HCEC 1CT (cell line): Measurements from ENCODE around the gene HS1BP3.
A peak's percentile ranks its signal among the peaks of the same experiment; 100 is the strongest.

Source experiments
- DNase-seq: peaks from one replicate; pipeline ENCODE4 v3.0.0-alpha.2; 2017

Gene HS1BP3

GRCh38 chr2:20643060-20643459, 7.8 kb downstream of the HS1BP3 start:
- no peak for DNase-seq

- peak; percentile 58 for DNase-seq
Observed at GRCh38 chr2:20642055-20642971, 8.6 kb downstream of the HS1BP3 start.

GRCh38 chr2:20641123-20641985, 9.5 kb downstream of the HS1BP3 start:
- DNase-seq = no peak

GRCh38 chr2:20640411-20641122, 10.3 kb downstream of the HS1BP3 start:
- DNase-seq = no peak

GRCh38 chr2:20638646-20639430, 12.1 kb downstream of the HS1BP3 start:
- no peak for DNase-seq

GRCh38 chr2:20638014-20638413, 12.9 kb downstream of the HS1BP3 start:
- DNase-seq = no peak

GRCh38 chr2:20637147-20637546, 13.8 kb downstream of the HS1BP3 start:
- DNase-seq = no peak

- DNase-seq = peak; percentile 67
Observed at GRCh38 chr2:20635675-20636584, 15.0 kb downstream of the HS1BP3 start.

GRCh38 chr2:20635113-20635510, 15.8 kb downstream of the HS1BP3 start:
- no peak for DNase-seq

GRCh38 chr2:20634507-20635112, 16.3 kb downstream of the HS1BP3 start:
- peak; percentile 51 for DNase-seq

GRCh38 chr2:20633794-20634506, 16.9 kb downstream of the HS1BP3 start:
- DNase-seq = no peak

- no peak for DNase-seq
Observed at GRCh38 chr2:20633001-20633400, 17.9 kb downstream of the HS1BP3 start.

GRCh38 chr2:20632446-20632990, 18.4 kb downstream of the HS1BP3 start:
- no peak for DNase-seq

GRCh38 chr2:20631617-20632307, 19.1 kb downstream of the HS1BP3 start:
- no peak for DNase-seq

- no peak for DNase-seq
Observed at GRCh38 chr2:20630967-20631366, 19.9 kb downstream of the HS1BP3 start.

GRCh38 chr2:20629581-20630171, 21.2 kb downstream of the HS1BP3 start:
- no peak for DNase-seq

GRCh38 chr2:20629181-20629580, 21.7 kb downstream of the HS1BP3 start:
- no peak for DNase-seq

GRCh38 chr2:20627712-20628380, 23.1 kb downstream of the HS1BP3 start:
- no peak for DNase-seq
